Heart right ventricle (tissue), 16 donors: ENCODE data around the gene ERAS. TPM values are rescaled to one million over a fixed set of nuclear protein-coding genes. Genes with fewer than 3 reads are reported as not detected.
"Not testable (repeated sequence)": the region's sequence is repeated elsewhere in the genome, so short reads cannot be mapped to it uniquely, and the experiment has no call there.

Experiments used
- ATAC-seq, 8 donors: fragments of 200-7000 bp; cut with Tn5 transposase; one replicate each; pipeline ENCODE4 v1.9.1; 2020; ENCODE audit warnings: mild to moderate bottlenecking in 8 of 8, moderate library complexity in 8 of 8, moderate number of reproducible peaks in 1 of 8
- DNase-seq, 2 donors: peaks; one replicate each; pipeline ENCODE4 v3.0.0-alpha.2; 2020
- H3K27ac ChIP-seq, 10 donors: fragments of 200-600 bp; sonication (generic) in 2 of 10; one replicate each; pipeline versions ENCODE4 v1.5.0 to v1.8.0; 2020 to 2022; ENCODE audit warnings: mild to moderate bottlenecking in 3 of 10
- H3K27me3 ChIP-seq, 7 donors: fragments of 200-600 bp; one replicate each; pipeline ENCODE4 v1.8.0; 2021 to 2022; ENCODE audit warnings: mild to moderate bottlenecking in 2 of 7
- H3K36me3 ChIP-seq, 9 donors: fragments of 200-600 bp; sonication (generic) in 1 of 9; one replicate each; pipeline versions ENCODE4 v1.5.0 to v1.8.0; 2020 to 2022; ENCODE audit warnings: mild to moderate bottlenecking in 2 of 9
- H3K4me1 ChIP-seq, 9 donors: fragments of 200-600 bp; sonication (generic) in 1 of 9; one replicate each; pipeline versions ENCODE4 v1.5.0 to v1.8.0; 2020 to 2022; ENCODE audit warnings: mild to moderate bottlenecking in 4 of 9
- H3K4me3 ChIP-seq, 10 donors: fragments of 200-600 bp; sonication (generic) in 2 of 10; one replicate each; pipeline versions ENCODE4 v1.5.0 to v1.8.0; 2020 to 2022; ENCODE audit warnings: mild to moderate bottlenecking in 7 of 10, moderate library complexity in 2 of 10
- H3K9me3 ChIP-seq, 11 donors: fragments of 200-600 bp in 10 of 11; sonication (generic) in 2 of 11; one replicate each; pipeline versions ENCODE4 v1.5.0 to v1.8.0; 2013 to 2022; ENCODE audit warnings: mild to moderate bottlenecking in 2 of 11, control low read depth in 1 of 11, moderate library complexity in 1 of 11
- CTCF ChIP-seq, 9 donors: fragments of 200-600 bp; sonication (generic) in 2 of 9; IDR thresholded peaks; one replicate each; pipeline versions ENCODE4 v1.5.0 to v1.8.0; 2021 to 2022; ENCODE audit warnings: antibody characterized with exemption in 9 of 9, mild to moderate bottlenecking in 5 of 9, moderate library complexity in 1 of 9
- WGBS, 2 donors: extraction: QIAGEN DNeasy Blood & Tissue Kit; methylation state at CpG; one replicate each; pipeline ENCODE4 v1.1.7; 2013; ENCODE audit warnings: inconsistent platforms in 1 of 2; 5-methylcytosine and 5-hydroxymethylcytosine counted together
- intact Hi-C, 10 donors: fragments of 100-400 bp; cut with DNase I; formaldehyde crosslinking; loops; one replicate each; pipeline versions ENCODE4 v1.11.1 to v1.14.2; 2022
- polyA plus RNA-seq, 2 donors: library from polyadenylated mRNA; stranded (reverse); fragments of 200-250 nt; gene quantifications; one replicate each; pipeline ENCODE4 v1.2.3, GENCODE V29; 2013
- total RNA-seq, 10 donors: library from RNA; stranded (reverse); fragmentation: NEBNext Ultra II Directional in 3 of 10; extraction: Animal tissue kit (Norgen Biotek cat#: 25700) in 3 of 10; gene quantifications; one replicate each; pipeline versions ENCODE4 v1.2.1 to v1.2.4, GENCODE V29; 2021 to 2023
- donor health status: Arrhythmogenic right ventricular cardiomyopathy.
- donor health status: ischemic (EF 13 %, LVEDD 7.1; RV severe dilation, severe dysfunction).
- donor health status: healthy with polysubstance abuse.
- donor health status: DM: no; HTN: yes; CAD: no.
- donor health status: DM: no; HTN: no; CAD: no.
- donor health status: ischemic (EF 25% LVEDD 6.9; RV normal size, moderate dysfunction).
- donor health status: ischemic (EF 25% LVEDD 5.7; RV mildly dilated, moderate dysfunction).
- donor health status: healthy.
- donor health status: DM: yes; HTN: yes; CAD: no.
- donor health status: Ischemic cardiomyopathy.
- donor health status: ischemic (EF 35%, LVEDD 5.7; RV mildly dilated, moderate dysfunction).
- donor health status: nonischemic (EF 11% LVEDD 7.7; RV severe dilation, severe dysfunction).
- donor health status: DM: yes; HTN: yes; CAD: no.
- donor health status: PGD.
- donor health status: ischemic (EF 29% LVEDD 5.4; RV normal size, mild dysfunction).
- donor health status: nonischemic (EF 23%, LVEDD 6.1; RV moderate dilation, normal function).

Gene ERAS
- total and polyA plus RNA-seq, 12 donors = 0.04 TPM; not detected in 11

- Histone ChIP-seq H3K36me3 (peaks cover 0 to 81% (median 0%) of the 10 kb centered on the region in 9 donors), H3K4me3 (no peak overlapping the region), H3K27me3 (no peaks in the 10 kb centered on the region), H3K27ac (no peak overlapping the region), H3K4me1 (no peaks in the 10 kb centered on the region), H3K9me3 (no peaks in the 10 kb centered on the region)
- ATAC-seq (no peak), DNase-seq (no peak)
- 84 to 92% methylated on average over 8 of the region's 8 CpGs for WGBS, 2 donors
- TF ChIP-seq CTCF (IDR thresholded peaks at IDR 0.05) = no peak
- intact Hi-C loops = no loop called here
These were observed 11.0 kb upstream of the ERAS start for GRCh38 chrX:48815266-48815665.

- Histone ChIP-seq H3K4me3 (no peak overlapping the region), H3K4me1 (no peaks in the 10 kb centered on the region), H3K27ac (no peak overlapping the region), H3K36me3 (peaks cover 0 to 72% (median 0%) of the 10 kb centered on the region in 9 donors), H3K9me3 (no peaks in the 10 kb centered on the region), H3K27me3 (no peaks in the 10 kb centered on the region)
- TF ChIP-seq CTCF (IDR thresholded peaks at IDR 0.05) = no peak
- peak in 1 of 8 donors; percentile 25 for ATAC-seq
- no peak for DNase-seq
- intact Hi-C loops = no loop called here
- WGBS, 2 donors = 92 to 95% methylated on average over 15 to 18 of the region's 18 CpGs
These were observed 10.1 kb upstream of the ERAS start for GRCh38 chrX:48816014-48816810.

GRCh38 chrX:48818098-48818497 lies 8.2 kb upstream of the ERAS start:
- Histone ChIP-seq H3K9me3 (no peaks in the 10 kb centered on the region), H3K36me3 (peaks cover 0 to 71% (median 0%) of the 10 kb centered on the region in 9 donors), H3K4me1 (no peaks in the 10 kb centered on the region), H3K4me3 (no peak overlapping the region), H3K27ac (no peak overlapping the region), H3K27me3 (no peaks in the 10 kb centered on the region)
- DNase-seq = no peak
- TF ChIP-seq CTCF (IDR thresholded peaks at IDR 0.05) = no peak
- ATAC-seq = no peak
- 93 to 98% methylated on average over 16 of the region's 16 CpGs for WGBS, 2 donors
- intact Hi-C loops = no loop called here

GRCh38 chrX:48818866-48819265 lies 7.4 kb upstream of the ERAS start:
- H3K36me3 ChIP-seq = peaks cover 0 to 76% (median 0%) of the 10 kb centered on the region in 9 donors
- WGBS, 2 donors = 95 to 98% methylated on average over 4 of the region's 4 CpGs
- TF ChIP-seq CTCF (IDR thresholded peaks at IDR 0.05) = no peak
- H3K4me1 ChIP-seq = no peaks in the 10 kb centered on the region
- no peaks in the 10 kb centered on the region for H3K27me3 ChIP-seq
- no peak for ATAC-seq
- no peak overlapping the region for H3K27ac ChIP-seq
- H3K9me3 ChIP-seq = no peaks in the 10 kb centered on the region
- no peak for DNase-seq
- no peak overlapping the region for H3K4me3 ChIP-seq
- intact Hi-C loops = no loop called here

GRCh38 chrX:48819394-48819793 lies 6.9 kb upstream of the ERAS start:
- H3K27ac ChIP-seq, DNase-seq, H3K27me3 ChIP-seq, ATAC-seq, H3K9me3 ChIP-seq, H3K4me1 ChIP-seq, intact Hi-C loops, H3K4me3 ChIP-seq: not testable (repeated sequence)
- peaks cover 0 to 78% (median 0%) of the 10 kb centered on the region in 9 donors for H3K36me3 ChIP-seq
- WGBS, 2 donors = 87 to 88% methylated on average over 9 of the region's 9 CpGs
